Fibroblast of skin of scalp (primary cell): ENCODE results near the gene PLBD2.

Source experiments
- DNase-seq: peaks from one replicate; pipeline ENCODE4 v3.0.0-alpha.2; 2013

Gene PLBD2

GRCh38 chr12:113370923-113371682 is 12.7 kb downstream of the PLBD2 start:
- no peak for DNase-seq

GRCh38 chr12:113371808-113372207 is 13.4 kb downstream of the PLBD2 start:
- no peak for DNase-seq

- no peak for DNase-seq
Measured at GRCh38 chr12:113372371-113372770, 14.0 kb downstream of the PLBD2 start.

- DNase-seq = no peak
Measured at GRCh38 chr12:113373440-113373839, 15.1 kb downstream of the PLBD2 start.

- no peak for DNase-seq
Measured at GRCh38 chr12:113373969-113374368, 15.6 kb downstream of the PLBD2 start.

- no peak for DNase-seq
Measured at GRCh38 chr12:113374823-113375428, 16.5 kb downstream of the PLBD2 start.

GRCh38 chr12:113378291-113378690 is 19.9 kb downstream of the PLBD2 start:
- no peak for DNase-seq

- DNase-seq = no peak
Measured at GRCh38 chr12:113381220-113381619, 22.8 kb downstream of the PLBD2 start.

GRCh38 chr12:113382206-113382605 is 23.8 kb downstream of the PLBD2 start:
- DNase-seq = no peak

GRCh38 chr12:113384778-113385177 is 26.4 kb downstream of the PLBD2 start:
- DNase-seq = no peak

- DNase-seq = no peak
Measured at GRCh38 chr12:113385282-113385882, 27.0 kb downstream of the PLBD2 start.

GRCh38 chr12:113386866-113387566 is 28.6 kb downstream of the PLBD2 start:
- DNase-seq = no peak

- DNase-seq = no peak
Measured at GRCh38 chr12:113387631-113388030, 29.2 kb downstream of the PLBD2 start.

GRCh38 chr12:113388351-113388750 is 30.0 kb downstream of the PLBD2 start:
- DNase-seq = no peak

- no peak for DNase-seq
Measured at GRCh38 chr12:113390064-113391043, 32.0 kb downstream of the PLBD2 start.

GRCh38 chr12:113391145-113391544 is 32.8 kb downstream of the PLBD2 start:
- DNase-seq = no peak

- no peak for DNase-seq
Measured at GRCh38 chr12:113391650-113392337, 33.4 kb downstream of the PLBD2 start.

GRCh38 chr12:113392520-113392919 is 34.1 kb downstream of the PLBD2 start:
- no peak for DNase-seq

GRCh38 chr12:113392988-113393579 is 34.7 kb downstream of the PLBD2 start:
- DNase-seq = no peak

GRCh38 chr12:113393749-113394148 is 35.4 kb downstream of the PLBD2 start:
- DNase-seq = no peak

GRCh38 chr12:113395119-113395518 is 36.7 kb downstream of the PLBD2 start:
- DNase-seq = no peak
